Measurements from ENCODE around the gene ATG101. TPM values are rescaled to one million over a fixed set of nuclear protein-coding genes. Genes with fewer than 3 reads are reported as not detected.
A peak's percentile ranks its signal among the peaks of the same experiment; 100 is the strongest.

ATG101 gene
- total and polyA plus RNA-seq, 8 donors: 7.6 to 105 (median 37.2) TPM

GRCh38 chr12:52119398-52120254 lies 49.8 kb downstream of the ATG101 start:
- H3K4me1 ChIP-seq: peaks cover 17 to 51% (median 25%) of the 10 kb centered on the region in 4 donors
- DNase-seq: peak; percentile 77 to 86
- no peak overlapping the region for H3K4me3 ChIP-seq
- intact Hi-C loops (cut with DNase I; ENCODE audit: low total_unique reads): loop anchor here (5.0 kb wide), 1 partner anchor 92 kb away; no protein-coding TSS in a partner anchor
- peak overlapping the region; percentile 20 to 67 (median 60) for H3K27ac ChIP-seq
- H3K36me3 ChIP-seq: no peaks in the 10 kb centered on the region
- peak in 1 of 3 donors; percentile 5 for TF ChIP-seq POLR2AphosphoS5 (IDR thresholded peaks at IDR 0.05)
- peak in 5 of 7 experiments; percentile 46 to 72 (median 53) for TF ChIP-seq CTCF (IDR thresholded peaks at IDR 0.05)
- no peak for TF ChIP-seq EP300 (IDR thresholded peaks at IDR 0.05)
- no peak for TF ChIP-seq POLR2A (IDR thresholded peaks at IDR 0.05)
- peaks cover 0 to 49% (median 0%) of the 10 kb centered on the region in 3 donors for H3K27me3 ChIP-seq
- WGBS, 5 donors: 11 to 16% (median 14%) methylated on average over 15 to 23 of the region's 23 CpGs
- H3K9me3 ChIP-seq: no peaks in the 10 kb centered on the region

- no peak overlapping the region for H3K4me3 ChIP-seq
- intact Hi-C loops (cut with DNase I; ENCODE audit: low total_unique reads): loop anchor here (5.0 kb wide), 1 partner anchor 94 kb away; no protein-coding TSS in a partner anchor
- H3K36me3 ChIP-seq: no peaks in the 10 kb centered on the region
- H3K27me3 ChIP-seq: peaks cover 0 to 46% (median 0%) of the 10 kb centered on the region in 3 donors
- TF ChIP-seq EP300 (IDR thresholded peaks at IDR 0.05) (no peak), POLR2A (IDR thresholded peaks at IDR 0.05) (no peak), CTCF (IDR thresholded peaks at IDR 0.05) (no peak), POLR2AphosphoS5 (IDR thresholded peaks at IDR 0.05) (no peak)
- H3K4me1 ChIP-seq: peaks cover 20 to 53% (median 28%) of the 10 kb centered on the region in 4 donors
- WGBS, 5 donors: 63 to 71% (median 65%) methylated on average over 18 to 19 of the region's 19 CpGs
- peak overlapping the region in 1 of 5 donors; percentile 36 for H3K27ac ChIP-seq
- DNase-seq: no peak
- no peaks in the 10 kb centered on the region for H3K9me3 ChIP-seq
These were observed 51.4 kb downstream of the ATG101 start for GRCh38 chr12:52120951-52121823.

GRCh38 chr12:52121824-52122539 lies 52.2 kb downstream of the ATG101 start:
- TF ChIP-seq EP300 (IDR thresholded peaks at IDR 0.05) (no peak), POLR2AphosphoS5 (IDR thresholded peaks at IDR 0.05) (no peak), CTCF (IDR thresholded peaks at IDR 0.05) (peak in 5 of 7 experiments; percentile 21 to 77 (median 58)), POLR2A (IDR thresholded peaks at IDR 0.05) (no peak)
- intact Hi-C loops (cut with DNase I; ENCODE audit: low total_unique reads): loop anchor here (5.0 kb wide), 1 partner anchor 95 kb away; no protein-coding TSS in a partner anchor
- no peaks in the 10 kb centered on the region for H3K9me3 ChIP-seq
- H3K4me1 ChIP-seq: peaks cover 19 to 53% (median 33%) of the 10 kb centered on the region in 4 donors
- H3K36me3 ChIP-seq: no peaks in the 10 kb centered on the region
- peaks cover 0 to 44% (median 0%) of the 10 kb centered on the region in 3 donors for H3K27me3 ChIP-seq
- H3K4me3 ChIP-seq: no peak overlapping the region
- 13 to 20% (median 15%) methylated on average over 18 of the region's 18 CpGs for WGBS, 5 donors
- DNase-seq: peak; percentile 78 to 87
- peak overlapping the region in 1 of 5 donors; percentile 36 for H3K27ac ChIP-seq
